Measurements from ENCODE around the gene KPNA1. TPM values are rescaled to one million over a fixed set of nuclear protein-coding genes. Genes with fewer than 3 reads are reported as not detected.
"Not testable (repeated sequence)": the region's sequence is repeated elsewhere in the genome, so short reads cannot be mapped to it uniquely, and the experiment has no call there.

The KPNA1 gene
- total RNA-seq, 1 donor from 2014 or later = 72.9 TPM

GRCh38 chr3:122451371-122451770 lies 63.4 kb downstream of the KPNA1 start:
- Mint-ChIP-seq H3K4me1 (peaks cover 14% of the 10 kb centered on the region), H3K27ac (no peak overlapping the region), H3K9me3 (no peaks in the 10 kb centered on the region), H3K27me3 (no peaks in the 10 kb centered on the region), H3K4me3 (no peak overlapping the region), H3K36me3 (ENCODE audit: low read depth) (peaks cover 88% of the 10 kb centered on the region)
- ChIA-PET CTCF (no interaction called here), POLR2A (no interaction called here)
- no peak for DNase-seq
- TF ChIP-seq CTCF (IDR thresholded peaks at IDR 0.05) = no peak
- no peak for ATAC-seq (ENCODE audit: low read depth)
- intact Hi-C loops (cut with micrococcal nuclease) = no loop called here

GRCh38 chr3:122448218-122448617 lies 66.5 kb downstream of the KPNA1 start:
- H3K27me3 Mint-ChIP-seq; H3K27ac Mint-ChIP-seq; ATAC-seq (ENCODE audit: low read depth); H3K9me3 Mint-ChIP-seq; H3K4me3 Mint-ChIP-seq; CTCF ChIA-PET; DNase-seq; POLR2A ChIA-PET; intact Hi-C loops (cut with micrococcal nuclease): not testable (repeated sequence)
- peaks cover 12% of the 10 kb centered on the region for H3K4me1 Mint-ChIP-seq
- H3K36me3 Mint-ChIP-seq (ENCODE audit: low read depth) = peaks cover 93% of the 10 kb centered on the region

- H3K4me3 Mint-ChIP-seq; DNase-seq; H3K9me3 Mint-ChIP-seq; CTCF ChIA-PET; intact Hi-C loops (cut with micrococcal nuclease); H3K27ac Mint-ChIP-seq; ATAC-seq (ENCODE audit: low read depth); H3K27me3 Mint-ChIP-seq: not testable (repeated sequence)
- peaks cover 12% of the 10 kb centered on the region for H3K4me1 Mint-ChIP-seq
- POLR2A ChIA-PET = interaction anchor here (0.6 kb wide), 1 partner anchor 190 kb away, joined by 7 read pairs; no protein-coding TSS in a partner anchor
- H3K36me3 Mint-ChIP-seq (ENCODE audit: low read depth) = peaks cover 98% of the 10 kb centered on the region
Observed at GRCh38 chr3:122444491-122444887, 70.2 kb downstream of the KPNA1 start.

- intact Hi-C loops (cut with micrococcal nuclease); H3K4me3 Mint-ChIP-seq; ATAC-seq (ENCODE audit: low read depth); H3K27ac Mint-ChIP-seq; POLR2A ChIA-PET; H3K27me3 Mint-ChIP-seq; DNase-seq; CTCF ChIA-PET; H3K9me3 Mint-ChIP-seq: not testable (repeated sequence)
- H3K36me3 Mint-ChIP-seq (ENCODE audit: low read depth) = peaks cover 98% of the 10 kb centered on the region
- peaks cover 12% of the 10 kb centered on the region for H3K4me1 Mint-ChIP-seq
Observed at GRCh38 chr3:122443762-122444490, 70.8 kb downstream of the KPNA1 start.

GRCh38 chr3:122443090-122443489 lies 71.6 kb downstream of the KPNA1 start:
- H3K9me3 Mint-ChIP-seq = peaks cover 6% of the 10 kb centered on the region
- no peak for ATAC-seq (ENCODE audit: low read depth)
- peaks cover 12% of the 10 kb centered on the region for H3K4me1 Mint-ChIP-seq
- ChIA-PET CTCF (no interaction called here), POLR2A (no interaction called here)
- no peaks in the 10 kb centered on the region for H3K27me3 Mint-ChIP-seq
- no peak for TF ChIP-seq CTCF (IDR thresholded peaks at IDR 0.05)
- DNase-seq = no peak
- no peak overlapping the region for H3K27ac Mint-ChIP-seq
- H3K4me3 Mint-ChIP-seq = no peak overlapping the region
- intact Hi-C loops (cut with micrococcal nuclease) = no loop called here
- peaks cover 98% of the 10 kb centered on the region for H3K36me3 Mint-ChIP-seq (ENCODE audit: low read depth)

- peaks cover 86% of the 10 kb centered on the region for H3K36me3 Mint-ChIP-seq (ENCODE audit: low read depth)
- H3K9me3 Mint-ChIP-seq = peaks cover 3% of the 10 kb centered on the region
- CTCF ChIA-PET = no interaction called here
Observed at GRCh38 chr3:122435950-122436349, 78.8 kb downstream of the KPNA1 start.

More at GRCh38 chr3:122435950-122436349, 78.8 kb downstream of the KPNA1 start:
- H3K27ac Mint-ChIP-seq = no peak overlapping the region
- H3K27me3 Mint-ChIP-seq = no peaks in the 10 kb centered on the region
- ATAC-seq (ENCODE audit: low read depth) (no peak), DNase-seq (no peak)
- no peak overlapping the region for H3K4me3 Mint-ChIP-seq
- intact Hi-C loops (cut with micrococcal nuclease) = no loop called here
- no peaks in the 10 kb centered on the region for H3K4me1 Mint-ChIP-seq
- TF ChIP-seq CTCF (IDR thresholded peaks at IDR 0.05) = no peak
- POLR2A ChIA-PET = interaction anchor here (1.6 kb wide), 1 partner anchor 20 kb away, joined by 4 read pairs; the partner anchor contains the start of gene WDR5B

All from activated B cell treated with CpG ODN at 0.5 μM for 24 hours (primary cell).